Measurements from ENCODE around the gene DIS3L2. TPM values are rescaled to one million over a fixed set of nuclear protein-coding genes. Genes with fewer than 3 reads are reported as not detected.

Gene DIS3L2
- total RNA-seq, 1 experiment from 2014 or later: 39.1 TPM

DNA sequence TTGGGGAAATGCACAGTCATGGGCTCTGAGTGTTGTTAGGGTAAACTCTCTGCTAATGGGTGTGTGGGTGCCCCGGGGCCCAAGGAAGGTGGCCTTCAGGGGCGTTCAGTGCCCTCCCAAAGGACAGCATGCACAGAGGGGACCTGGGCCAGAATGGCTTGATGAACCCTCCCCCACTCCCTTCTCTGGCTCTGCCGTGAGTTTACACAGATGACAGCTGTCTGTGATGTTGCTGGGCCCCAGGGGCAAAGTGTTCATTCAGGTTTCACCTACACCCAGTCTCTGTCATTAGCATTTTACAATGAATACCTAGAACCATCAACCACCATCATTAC lies 38.5 kb upstream of the DIS3L2 start:
- Histone ChIP-seq H2AFZ (no peak overlapping the region), H4K20me1 (ENCODE audit: insufficient read depth) (no peaks in the 10 kb centered on the region), H3K9me3 (ENCODE audit: insufficient read depth, low read depth) (no peaks in the 10 kb centered on the region), H3K4me1 (replicated peaks; ENCODE audit: insufficient read depth) (no peaks in the 10 kb centered on the region), H3K4me3 (no peak overlapping the region), H3F3A (ENCODE audit: insufficient read depth, low read depth) (no peaks in the 10 kb centered on the region), H3K9me2 (ENCODE audit: insufficient read depth) (no peaks in the 10 kb centered on the region), H3K36me3 (ENCODE audit: low read depth) (no peaks in the 10 kb centered on the region), H3K27ac (no peak overlapping the region), H3K27me3 (ENCODE audit: insufficient read depth, low read depth) (peaks cover 22% of the 10 kb centered on the region; the same call in 1 of the 2 replicates), H3K4me2 (no peak overlapping the region), H3K79me2 (ENCODE audit: low read depth) (no peaks in the 10 kb centered on the region)
- DNase-seq: no peak
- TF ChIP-seq, protein P1, sequence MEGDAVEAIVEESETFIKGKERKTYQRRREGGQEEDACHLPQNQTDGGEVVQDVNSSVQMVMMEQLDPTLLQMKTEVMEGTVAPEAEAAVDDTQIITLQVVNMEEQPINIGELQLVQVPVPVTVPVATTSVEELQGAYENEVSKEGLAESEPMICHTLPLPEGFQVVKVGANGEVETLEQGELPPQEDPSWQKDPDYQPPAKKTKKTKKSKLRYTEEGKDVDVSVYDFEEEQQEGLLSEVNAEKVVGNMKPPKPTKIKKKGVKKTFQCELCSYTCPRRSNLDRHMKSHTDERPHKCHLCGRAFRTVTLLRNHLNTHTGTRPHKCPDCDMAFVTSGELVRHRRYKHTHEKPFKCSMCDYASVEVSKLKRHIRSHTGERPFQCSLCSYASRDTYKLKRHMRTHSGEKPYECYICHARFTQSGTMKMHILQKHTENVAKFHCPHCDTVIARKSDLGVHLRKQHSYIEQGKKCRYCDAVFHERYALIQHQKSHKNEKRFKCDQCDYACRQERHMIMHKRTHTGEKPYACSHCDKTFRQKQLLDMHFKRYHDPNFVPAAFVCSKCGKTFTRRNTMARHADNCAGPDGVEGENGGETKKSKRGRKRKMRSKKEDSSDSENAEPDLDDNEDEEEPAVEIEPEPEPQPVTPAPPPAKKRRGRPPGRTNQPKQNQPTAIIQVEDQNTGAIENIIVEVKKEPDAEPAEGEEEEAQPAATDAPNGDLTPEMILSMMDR (conservative IDR thresholded peaks at IDR 0.05): no peak
- TF ChIP-seq EZH2 (IDR thresholded peaks at IDR 0.05; ENCODE audit: low read depth): no peak
- CTCF ChIA-PET: no interaction called here
- intact Hi-C loops (cut with micrococcal nuclease; ENCODE audit: unreplicated experiment): no loop called here
- POLR2A ChIA-PET (ENCODE audit: unreplicated experiment): no interaction called here
- BruUV-seq (replicated peaks): no TSS peak

DNA sequence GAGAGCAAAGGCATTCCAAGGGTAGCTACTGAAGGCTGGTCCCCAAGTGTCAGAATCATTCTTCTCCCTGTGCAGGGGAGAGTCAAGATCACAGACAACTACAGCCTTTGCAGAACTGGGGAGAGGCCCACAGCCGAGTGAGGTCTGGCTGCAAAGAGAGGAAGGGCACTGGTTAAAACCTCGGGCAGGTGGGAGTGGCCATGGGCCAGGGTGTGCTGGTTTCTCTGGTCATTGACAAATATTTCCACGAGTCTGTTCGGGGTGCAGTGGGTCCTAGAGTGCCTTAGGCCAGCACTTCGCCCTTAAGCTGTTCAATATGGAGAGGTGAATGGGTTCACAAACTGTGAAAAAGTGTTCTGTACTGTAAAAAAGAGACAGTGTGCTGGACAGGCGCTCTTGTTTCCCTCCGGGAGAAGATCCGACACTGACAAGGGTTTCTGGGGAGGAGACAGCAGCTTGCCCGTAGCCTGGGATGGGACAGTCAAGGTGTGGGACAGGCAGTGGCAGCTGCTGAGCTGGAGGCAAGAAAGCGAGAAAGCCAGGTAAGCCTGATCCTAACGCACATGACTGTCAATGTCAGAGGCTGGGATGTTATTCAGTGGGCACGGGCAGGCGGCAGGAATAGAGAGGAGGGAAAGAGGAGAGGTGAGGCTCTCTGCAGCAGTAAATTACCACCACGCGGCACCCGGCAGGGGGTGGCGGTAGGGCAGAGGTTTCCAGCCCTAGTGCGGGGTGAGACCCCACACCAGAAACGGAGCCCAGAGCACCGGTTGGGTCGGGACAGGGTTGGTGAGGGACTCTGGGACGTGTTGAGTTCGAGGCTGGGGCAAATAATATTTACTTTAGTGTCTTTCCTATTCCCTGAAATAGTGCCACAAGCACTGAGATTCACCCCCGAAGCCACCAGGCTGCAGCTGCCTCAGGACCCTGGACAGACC lies 37.3 kb upstream of the DIS3L2 start:
- no peak for DNase-seq

DNA sequence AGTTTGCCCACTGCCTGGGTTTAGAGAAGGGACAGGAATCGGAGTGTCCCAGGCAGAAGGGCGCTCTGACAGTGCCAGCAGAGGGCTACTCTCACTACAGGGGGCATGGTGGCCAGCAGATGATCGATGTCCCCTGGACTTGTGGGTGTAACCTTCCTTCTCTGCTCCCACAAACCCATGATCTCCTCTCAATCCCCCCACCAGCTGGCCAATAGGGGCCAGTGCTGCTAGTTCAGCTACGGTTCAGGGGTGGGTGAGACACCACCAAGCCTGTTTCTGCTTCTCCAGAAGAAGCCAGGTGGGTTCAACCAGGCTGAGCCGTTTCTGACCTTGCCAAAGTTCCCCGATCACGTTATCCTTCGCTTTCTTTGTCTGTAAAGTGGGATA lies 36.6 kb upstream of the DIS3L2 start:
- Histone ChIP-seq H3K4me3 (no peak overlapping the region), H3K4me2 (peak overlapping the region; percentile 70), H2AFZ (no peak overlapping the region), H3K36me3 (ENCODE audit: low read depth) (no peaks in the 10 kb centered on the region), H4K20me1 (ENCODE audit: insufficient read depth) (no peaks in the 10 kb centered on the region; the same call in 1 of the 2 replicates), H3K27ac (no peak overlapping the region), H3K9me2 (ENCODE audit: insufficient read depth) (no peaks in the 10 kb centered on the region), H3K4me1 (replicated peaks; ENCODE audit: insufficient read depth) (no peaks in the 10 kb centered on the region), H3F3A (ENCODE audit: insufficient read depth, low read depth) (no peaks in the 10 kb centered on the region), H3K79me2 (ENCODE audit: low read depth) (no peaks in the 10 kb centered on the region), H3K9me3 (ENCODE audit: insufficient read depth, low read depth) (no peaks in the 10 kb centered on the region), H3K27me3 (ENCODE audit: insufficient read depth, low read depth) (peaks cover 22% of the 10 kb centered on the region)
- intact Hi-C loops (cut with micrococcal nuclease; ENCODE audit: unreplicated experiment): loop anchor here (2.0 to 5.0 kb wide), 2 partner anchors 402 to 517 kb away; no protein-coding TSS in a partner anchor
- TF ChIP-seq, protein P1 (conservative IDR thresholded peaks at IDR 0.05): no peak
- TF ChIP-seq EZH2 (IDR thresholded peaks at IDR 0.05; ENCODE audit: low read depth): no peak
- BruUV-seq (replicated peaks): no TSS peak
- DNase-seq: peak in 1 of 2 experiments; percentile 14
- POLR2A ChIA-PET (ENCODE audit: unreplicated experiment): no interaction called here
- CTCF ChIA-PET: interaction anchor here (0.6 kb wide), 1 partner anchor 1799 kb away, joined by 4 read pairs; no protein-coding TSS in a partner anchor

More for the DNA sequence above, 37.3 kb upstream of the DIS3L2 start:
- POLR2A ChIA-PET (ENCODE audit: unreplicated experiment): no interaction called here
- no peak overlapping the region for H3K27ac ChIP-seq
- BruUV-seq (replicated peaks): no TSS peak
- intact Hi-C loops (cut with micrococcal nuclease; ENCODE audit: unreplicated experiment): loop anchor here (2.0 kb wide), 1 partner anchor 403 kb away; no protein-coding TSS in a partner anchor
- H3K4me1 ChIP-seq (replicated peaks; ENCODE audit: insufficient read depth): no peaks in the 10 kb centered on the region
- no peak overlapping the region for H3K4me2 ChIP-seq
- CTCF ChIA-PET: interaction anchor here (0.6 kb wide), 1 partner anchor 401 kb away, joined by 3 read pairs; no protein-coding TSS in a partner anchor
- H4K20me1 ChIP-seq (ENCODE audit: insufficient read depth): no peaks in the 10 kb centered on the region; the same call in 1 of the 2 replicates
- no peak overlapping the region for H2AFZ ChIP-seq
- H3K9me2 ChIP-seq (ENCODE audit: insufficient read depth): no peaks in the 10 kb centered on the region
- no peaks in the 10 kb centered on the region for H3K9me3 ChIP-seq (ENCODE audit: insufficient read depth, low read depth)
- no peaks in the 10 kb centered on the region for H3K36me3 ChIP-seq (ENCODE audit: low read depth)
- peaks cover 22% of the 10 kb centered on the region for H3K27me3 ChIP-seq (ENCODE audit: insufficient read depth, low read depth)
- no peak for TF ChIP-seq EZH2 (IDR thresholded peaks at IDR 0.05; ENCODE audit: low read depth)
- TF ChIP-seq, protein P1 (conservative IDR thresholded peaks at IDR 0.05): no peak
- no peaks in the 10 kb centered on the region for H3F3A ChIP-seq (ENCODE audit: insufficient read depth, low read depth)
- no peaks in the 10 kb centered on the region for H3K79me2 ChIP-seq (ENCODE audit: low read depth)
- no peak overlapping the region for H3K4me3 ChIP-seq
